Activated CD8-positive, alpha-beta memory T cell treated with anti-CD3 and anti-CD28 coated beads, Interleukin-2, amount 50 U/mL, for 24 hours (primary cell): ENCODE measurements around the gene SURF6.
"Not testable (repeated sequence)": the region's sequence is repeated elsewhere in the genome, so short reads cannot be mapped to it uniquely, and the experiment has no call there.

Source experiments
- DNase-seq: peaks from one replicate; pipeline ENCODE4 v3.0.0-alpha.2; 2020; ENCODE audit errors: extremely low read depth

SURF6 gene

DNA sequence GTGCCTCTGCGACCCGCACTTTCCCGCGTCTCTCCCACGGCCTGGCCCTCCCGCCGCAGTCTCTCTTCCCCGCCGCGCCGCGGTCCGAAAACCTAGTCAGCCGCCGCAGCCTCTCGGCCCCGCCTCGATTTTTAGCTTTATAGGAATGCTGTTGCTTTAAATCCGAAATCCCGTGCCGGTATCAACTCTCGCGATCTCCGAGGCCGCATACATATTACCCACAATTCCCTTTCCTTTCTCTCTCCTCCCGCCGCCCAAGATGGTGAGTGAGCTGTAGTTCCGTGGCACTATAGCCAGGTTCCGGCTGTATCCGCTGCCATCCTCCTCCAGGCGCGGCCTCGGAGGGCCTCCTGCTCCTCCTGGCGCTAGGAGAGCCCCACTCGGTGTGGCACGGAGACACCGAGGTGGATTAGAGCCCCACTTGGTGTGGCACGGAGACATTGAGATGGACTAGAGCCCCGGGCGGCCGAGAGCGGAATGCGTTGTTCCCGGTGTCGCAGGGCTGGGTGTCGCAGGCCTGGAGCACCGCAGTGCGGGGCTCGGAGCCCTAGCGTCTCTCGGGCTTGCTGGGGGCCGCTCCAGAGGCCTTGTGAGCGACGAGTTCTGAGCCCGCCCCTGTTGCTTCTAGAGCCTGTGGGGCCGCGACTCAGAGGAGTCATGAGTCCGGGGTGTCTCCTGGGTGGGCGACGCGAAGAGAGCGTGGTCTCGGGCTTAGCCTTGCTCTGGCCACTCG, 12.2 kb upstream of the SURF6 start, which contains the start of the genes MED22 and RPL7A:
MED22 (minus strand) TSS at position 147 of the 733 bp plus-strand sequence. CDS start 1,469 bp downstream, outside the sequence.
RPL7A (plus strand) TSS at position 234 of the 733 bp plus-strand sequence; CDS start at position 260, 26 bp downstream.
- DNase-seq: peak; percentile 88

DNA sequence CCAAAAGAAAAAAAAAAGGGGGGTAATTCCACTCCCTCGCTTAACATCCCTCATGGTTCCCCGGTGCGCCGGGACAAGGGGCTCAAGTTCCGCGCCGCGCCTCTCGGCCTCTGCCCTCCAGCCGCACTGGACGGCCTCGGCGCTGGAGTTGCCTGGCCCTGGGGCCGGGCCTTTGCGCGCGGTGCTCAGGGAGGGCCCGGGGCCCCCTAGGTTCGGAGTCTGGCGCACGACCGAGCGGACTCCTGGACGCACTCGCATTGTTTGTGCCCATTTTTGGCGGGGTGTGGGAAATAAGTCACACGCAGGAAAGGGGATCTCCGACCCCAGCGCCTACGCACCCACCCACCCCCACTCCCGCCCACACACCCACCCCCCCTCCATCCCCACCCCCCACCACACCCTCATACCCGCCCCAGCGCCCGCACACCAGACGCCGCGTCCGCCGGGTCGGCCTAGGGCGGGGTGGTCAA, 11.6 kb upstream of the SURF6 start:
- no peak for DNase-seq

DNA sequence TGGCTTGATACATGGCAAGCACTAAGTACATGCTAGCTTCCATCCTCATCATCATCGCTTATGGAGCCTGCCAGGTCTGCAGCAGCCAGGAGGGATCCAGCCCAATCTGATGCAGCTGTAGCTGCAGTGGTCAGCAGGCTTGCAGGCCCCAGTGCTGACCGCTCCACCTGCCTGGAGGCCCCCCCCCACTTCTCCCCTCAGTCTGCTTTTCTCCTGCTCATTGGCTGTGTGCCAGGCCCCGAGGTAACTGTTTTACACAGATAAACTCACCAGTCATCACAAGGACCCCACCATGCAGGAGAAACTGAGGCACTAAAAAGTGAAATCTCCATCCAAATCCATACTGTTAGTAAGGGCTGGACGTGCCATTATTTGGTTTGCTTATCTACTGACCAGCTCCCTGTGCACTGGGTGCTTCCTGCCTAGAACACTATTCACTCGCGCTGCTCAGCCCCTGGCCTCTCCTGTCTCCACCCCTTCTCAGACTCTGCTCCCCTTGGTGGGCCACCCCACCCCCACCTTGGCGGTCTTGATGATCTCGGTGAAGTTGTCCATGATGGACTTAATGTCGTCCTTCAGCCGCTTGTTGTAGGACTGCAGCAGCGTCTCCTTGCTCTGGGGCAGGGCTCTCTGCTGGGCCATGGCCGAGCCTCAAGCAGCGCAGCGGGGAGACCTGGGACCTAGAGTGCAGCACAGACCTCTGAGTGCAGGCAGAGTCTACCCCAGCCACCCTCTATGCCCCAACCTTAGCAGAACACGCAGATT, 10.2 kb upstream of the SURF6 start:
- DNase-seq: no peak

DNA sequence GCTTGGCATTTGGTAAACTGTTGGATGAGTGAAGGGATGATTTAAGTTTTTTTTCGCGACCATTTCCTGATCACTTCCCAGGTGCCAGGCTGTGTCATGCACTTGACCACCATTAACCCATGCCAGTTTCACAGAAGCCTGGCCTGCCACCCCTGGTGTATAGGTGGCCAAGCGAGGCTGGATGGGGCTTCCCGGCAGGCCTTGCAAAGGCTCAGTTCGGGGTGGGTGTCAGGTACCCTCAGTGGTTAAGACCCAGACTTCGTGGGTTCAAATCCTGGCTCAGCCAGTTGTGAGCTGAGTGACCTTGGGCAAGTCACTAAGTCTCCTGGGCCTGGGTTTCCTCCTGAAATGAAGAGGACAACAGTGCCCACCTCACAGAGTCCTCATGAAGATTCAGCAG, 9.6 kb upstream of the SURF6 start:
- DNase-seq: no peak

DNA sequence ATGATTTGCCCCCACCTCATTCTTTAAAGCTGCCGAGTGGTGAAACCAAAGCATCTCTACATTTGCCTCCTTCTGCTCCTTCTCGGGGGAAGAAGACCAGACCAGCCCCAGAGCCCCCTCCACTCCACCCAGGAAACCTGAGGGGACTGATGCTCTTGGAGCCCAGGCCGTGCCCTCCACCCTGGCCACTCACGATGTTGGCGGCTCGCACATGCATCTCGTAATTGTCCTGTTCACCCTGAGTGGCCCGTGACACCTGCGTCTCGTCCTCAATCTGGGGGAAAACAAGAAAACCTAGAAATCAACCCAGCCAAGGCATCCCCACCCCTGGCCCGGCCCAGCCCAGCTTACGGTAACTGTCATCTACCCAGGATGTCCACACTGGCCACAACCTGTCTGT, 9.0 kb upstream of the SURF6 start:
- no peak for DNase-seq

DNA sequence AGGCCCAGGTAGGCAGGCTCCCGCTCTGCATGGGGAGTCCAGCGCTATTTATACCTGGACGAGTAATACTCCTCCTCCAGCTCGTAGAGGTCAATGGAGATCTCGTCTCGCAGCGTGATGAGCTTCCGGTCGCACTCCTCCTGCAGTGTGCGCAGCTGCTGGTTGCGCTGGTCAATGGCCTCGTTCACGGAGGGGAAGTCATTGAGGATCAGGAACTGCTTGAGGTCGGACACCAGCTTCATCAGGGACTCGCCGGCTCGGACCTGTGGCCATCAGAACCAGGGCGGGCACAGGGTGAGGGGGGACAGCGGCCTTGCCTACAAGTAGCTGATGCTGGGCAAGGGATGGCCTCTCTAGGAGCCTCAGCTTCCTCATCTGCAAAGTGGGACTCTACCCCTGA, 8.1 kb upstream of the SURF6 start:
- DNase-seq: no peak

DNA sequence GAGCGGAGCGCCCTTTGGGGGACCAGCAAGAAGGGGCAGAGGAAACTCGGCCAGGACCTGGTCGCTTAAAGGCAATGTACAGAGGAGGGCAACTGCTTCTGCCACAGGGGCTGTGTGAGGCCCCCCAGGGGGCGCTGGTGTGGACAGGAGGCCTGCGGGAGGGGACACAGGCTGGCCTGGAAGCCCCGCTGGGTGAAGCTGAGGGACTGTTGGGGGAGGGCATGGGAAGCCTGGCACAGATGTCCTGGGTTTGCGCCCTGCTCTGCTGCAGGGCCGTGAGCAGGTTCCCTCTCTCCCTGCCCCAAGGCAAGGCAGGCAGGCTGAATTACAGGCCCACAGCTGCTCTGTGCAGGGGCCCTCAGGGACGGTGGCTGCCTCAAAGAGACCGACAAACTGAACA, 6.6 kb upstream of the SURF6 start:
- DNase-seq: no peak

DNA sequence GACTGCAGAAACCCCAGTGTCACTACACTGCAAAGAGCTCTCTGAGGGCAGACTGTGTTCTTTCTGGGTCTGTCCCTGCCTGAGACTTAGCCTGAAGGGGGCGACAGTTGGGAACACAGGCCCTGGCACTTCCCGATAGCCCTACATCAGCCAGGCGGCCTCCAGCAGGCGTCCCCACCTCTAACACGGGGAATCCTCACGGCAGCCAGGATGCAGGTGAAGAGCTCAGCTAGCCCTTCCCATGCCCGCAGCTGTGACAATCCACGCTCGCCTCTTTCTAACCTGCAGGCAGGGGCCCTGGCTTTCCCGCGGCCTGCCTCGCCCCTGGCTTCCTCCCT, 6.0 kb upstream of the SURF6 start:
- no peak for DNase-seq

DNA sequence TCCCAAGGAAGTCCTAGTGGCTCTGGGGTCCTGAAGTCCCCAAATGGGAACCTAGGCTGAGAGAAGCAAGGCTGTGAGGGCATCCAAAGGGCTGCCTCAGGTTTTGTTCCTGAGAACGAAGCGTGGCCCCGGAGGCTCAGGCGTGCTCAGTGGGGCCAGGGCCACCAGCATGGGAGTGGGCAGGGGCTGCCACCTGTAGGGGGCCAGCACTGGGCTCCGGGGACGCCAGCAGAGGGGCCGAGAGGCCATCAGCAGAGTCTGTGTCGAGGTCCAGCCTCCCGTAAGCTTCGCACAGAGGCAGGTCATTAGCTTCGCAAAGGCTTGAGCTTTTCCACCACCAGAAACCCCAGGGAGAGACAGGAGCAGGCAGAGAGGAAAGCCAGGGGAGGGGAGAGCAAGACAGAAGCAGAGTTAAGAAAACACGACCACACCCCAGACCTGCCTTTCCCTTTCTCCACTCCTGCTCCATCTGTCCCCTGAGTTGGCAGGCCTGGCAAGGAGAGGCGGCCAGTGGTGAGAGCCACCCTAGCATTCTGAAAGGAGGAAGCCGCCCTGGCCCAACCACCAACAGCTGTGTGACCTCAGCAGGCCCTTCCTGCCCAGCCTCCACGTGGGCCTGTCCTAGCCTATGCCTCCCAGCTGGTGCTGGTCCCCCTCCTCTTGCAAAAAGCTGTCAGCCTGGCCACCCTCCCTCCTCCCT, 5.5 kb upstream of the SURF6 start:
- DNase-seq: no peak

DNA sequence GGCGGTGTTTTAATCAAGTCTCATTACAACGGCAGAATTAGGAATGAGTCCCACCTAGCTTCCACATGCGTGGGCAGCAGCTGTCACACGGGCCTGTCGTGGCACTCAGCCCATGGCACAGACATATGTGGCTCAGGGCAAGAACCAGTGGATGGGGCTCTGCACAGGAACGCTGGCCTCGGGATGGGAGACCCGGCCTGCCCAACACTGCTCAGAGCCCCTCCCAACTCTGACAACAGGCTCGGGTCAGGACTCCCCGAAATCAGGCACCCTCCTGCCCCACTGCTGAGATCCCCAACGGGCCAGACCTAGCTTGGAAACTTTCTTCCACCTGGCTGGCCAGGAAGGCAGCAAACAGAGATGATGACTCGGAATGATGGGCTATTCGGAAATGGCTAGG, 4.9 kb upstream of the SURF6 start:
- no peak for DNase-seq

DNA sequence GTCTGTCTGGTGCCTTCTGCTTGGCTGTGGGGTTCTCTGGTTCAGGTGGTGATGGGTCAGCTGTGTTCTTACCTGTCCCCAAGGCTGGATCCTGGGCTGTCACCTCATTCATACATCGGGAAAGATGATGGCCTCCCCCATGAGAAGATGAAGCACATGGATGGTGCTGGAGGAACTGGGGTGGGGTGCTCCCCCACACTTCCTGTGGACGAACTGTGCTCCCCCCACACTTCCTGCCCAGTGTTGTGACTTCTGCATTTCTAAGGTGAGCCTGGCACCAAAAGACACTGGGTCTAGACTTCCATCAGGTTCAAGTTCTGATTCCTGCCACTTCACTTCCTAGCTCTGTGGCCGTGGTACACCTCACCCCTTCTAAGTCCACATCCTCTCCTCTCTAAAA, 4.3 kb upstream of the SURF6 start:
- DNase-seq: no peak

DNA sequence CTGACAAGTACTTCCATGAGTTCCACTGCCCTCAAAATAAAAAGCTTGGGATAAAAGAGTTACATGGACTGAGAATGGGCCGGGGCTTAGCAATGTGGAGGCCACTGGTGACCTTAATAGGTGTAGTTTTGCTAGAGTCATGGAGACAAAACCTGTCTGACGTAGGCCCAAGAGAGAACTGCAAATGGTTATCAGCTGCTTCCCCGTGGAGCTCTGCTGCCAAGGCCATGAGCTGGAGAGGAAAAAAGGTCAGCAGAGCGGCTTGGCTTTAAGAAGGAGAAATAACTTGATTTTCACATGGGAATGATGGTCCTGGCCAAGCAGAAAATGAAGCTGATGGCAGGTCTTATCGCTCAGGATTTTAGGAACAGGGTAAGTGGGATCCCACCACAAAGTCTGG, 3.7 kb upstream of the SURF6 start:
- DNase-seq: no peak

DNA sequence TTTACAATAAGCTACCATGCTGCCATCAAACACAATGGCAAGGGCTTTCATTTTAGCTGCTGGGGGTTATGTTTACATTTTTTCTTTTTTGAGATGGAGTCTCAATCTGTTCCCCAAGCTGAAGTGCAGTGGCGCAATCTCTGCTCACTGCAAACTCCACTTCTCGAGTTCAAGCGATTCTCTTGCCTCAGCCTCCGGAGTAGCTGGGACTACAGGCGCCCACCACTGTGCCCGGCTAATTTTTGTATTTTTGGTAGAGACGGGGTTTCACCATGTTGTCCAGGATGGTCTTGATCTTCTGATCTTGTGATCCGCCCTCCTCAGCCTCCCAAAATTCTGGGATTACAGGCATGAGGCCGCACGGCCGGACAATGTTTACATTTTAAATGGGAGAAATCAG, 1.1 kb downstream of the SURF6 start:
- not testable (repeated sequence) for DNase-seq

DNA sequence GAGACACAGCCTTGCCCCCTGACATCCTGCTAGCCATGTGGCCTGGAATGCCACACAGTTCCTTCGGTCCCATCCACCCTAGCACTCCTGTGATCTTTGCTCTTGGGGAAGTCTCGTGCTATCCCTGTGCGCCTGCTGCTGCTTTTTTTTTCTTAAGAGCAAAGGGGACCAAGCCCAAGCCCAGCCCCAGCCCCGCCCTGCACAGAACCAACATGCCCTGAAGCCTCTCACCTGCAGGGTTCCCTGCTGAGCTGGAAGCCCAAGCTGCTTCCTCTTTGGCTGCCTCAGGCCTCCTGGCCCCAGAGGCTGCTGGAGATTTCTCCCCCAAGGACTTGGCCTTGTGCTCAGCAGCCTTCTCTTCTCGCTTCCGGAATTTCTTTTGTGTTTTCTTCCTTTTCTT, 1.8 kb downstream of the SURF6 start:
- no peak for DNase-seq

DNA sequence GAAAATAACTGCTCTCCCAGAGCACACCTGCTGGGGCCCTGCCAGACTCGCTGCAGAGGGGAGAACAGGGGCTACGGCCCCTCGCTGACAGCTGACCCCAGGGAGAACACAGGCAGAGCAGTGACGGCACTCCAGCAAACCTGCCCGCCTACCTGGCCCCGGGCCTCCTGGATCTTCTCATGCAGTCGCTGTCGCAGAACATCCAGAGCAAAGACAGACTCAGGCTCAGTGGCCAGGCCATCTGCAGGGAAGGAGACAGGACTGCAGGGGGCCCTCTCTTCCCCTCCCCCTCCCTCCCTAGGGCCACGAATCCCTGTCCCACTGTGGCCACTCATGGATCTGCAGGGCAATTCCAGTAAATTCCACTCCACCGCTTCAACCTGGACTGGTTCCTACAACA, 2.4 kb downstream of the SURF6 start:
- DNase-seq: no peak

DNA sequence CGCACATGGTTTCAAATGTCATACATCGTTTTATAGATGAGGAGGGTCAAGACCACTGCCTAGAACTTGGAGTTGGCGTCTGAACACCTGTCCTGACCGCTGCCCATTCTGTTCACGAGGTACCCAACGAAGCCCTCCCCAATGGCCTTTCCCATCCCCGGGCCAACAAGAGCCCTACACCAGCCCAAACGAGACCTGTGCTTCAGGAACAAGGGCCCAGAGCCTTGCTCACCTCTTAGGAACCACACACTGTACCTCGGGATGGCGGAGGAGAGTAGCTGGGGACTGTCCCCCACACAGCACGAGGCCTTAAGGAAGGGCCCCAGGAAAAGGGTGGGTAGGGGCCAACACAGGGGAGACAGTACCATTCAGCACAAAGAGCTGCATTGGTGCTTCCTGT, 3.0 kb downstream of the SURF6 start:
- DNase-seq: no peak

DNA sequence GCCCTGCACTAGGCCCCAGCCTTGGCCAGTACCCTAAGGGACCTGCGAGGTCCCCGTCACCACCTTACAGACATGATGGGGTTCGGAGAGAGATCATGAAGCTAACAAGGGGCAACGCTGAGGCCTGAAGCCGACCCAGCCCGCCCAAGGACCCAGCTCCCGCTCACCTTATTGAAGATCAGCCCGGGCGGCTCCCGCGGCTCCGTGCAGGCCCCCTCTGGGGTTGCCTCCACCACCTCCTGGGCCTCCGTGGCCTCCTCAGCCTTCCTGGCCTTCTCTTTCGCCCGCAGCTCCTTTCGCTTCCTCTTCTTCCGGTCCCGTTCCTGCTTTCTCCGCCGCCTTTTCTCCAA, 3.6 kb downstream of the SURF6 start:
- DNase-seq: no peak

DNA sequence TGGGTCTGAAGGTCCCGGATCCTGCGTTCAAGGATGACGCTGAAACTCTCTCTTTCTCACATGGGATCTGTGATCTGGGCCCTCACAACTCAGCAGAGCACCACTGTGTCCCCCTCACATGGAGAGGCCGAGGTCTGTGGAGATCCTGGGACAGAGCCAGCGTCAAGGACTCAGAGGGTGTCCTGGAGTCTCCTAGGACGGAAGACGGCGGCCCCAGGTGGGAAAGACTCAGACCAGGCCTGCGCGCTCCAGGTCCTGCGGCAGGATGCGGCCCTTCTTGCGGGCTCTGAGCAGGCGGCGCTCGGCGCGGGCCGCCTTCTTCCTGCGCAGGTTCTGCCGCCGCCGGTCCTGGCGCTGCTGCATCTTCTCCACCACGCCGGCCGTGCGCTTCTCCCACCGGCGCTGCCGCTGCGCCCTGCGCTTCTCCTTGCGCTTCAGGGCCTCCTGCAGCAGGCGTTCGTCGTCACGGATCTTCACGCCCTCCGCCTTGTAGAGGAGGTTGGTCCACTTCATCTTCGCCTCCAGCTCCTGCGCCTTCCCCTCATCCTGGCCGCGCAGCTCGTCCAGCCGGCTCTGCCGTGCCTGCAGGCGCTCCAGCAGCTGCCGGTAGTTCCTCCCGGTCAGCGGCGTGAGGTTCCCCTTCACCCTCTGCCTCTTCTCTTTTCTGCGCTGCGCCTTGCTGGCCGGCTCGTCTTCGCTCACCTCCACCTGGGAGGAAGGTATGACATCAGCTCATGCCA, 4.2 kb downstream of the SURF6 start:
- DNase-seq: no peak

DNA sequence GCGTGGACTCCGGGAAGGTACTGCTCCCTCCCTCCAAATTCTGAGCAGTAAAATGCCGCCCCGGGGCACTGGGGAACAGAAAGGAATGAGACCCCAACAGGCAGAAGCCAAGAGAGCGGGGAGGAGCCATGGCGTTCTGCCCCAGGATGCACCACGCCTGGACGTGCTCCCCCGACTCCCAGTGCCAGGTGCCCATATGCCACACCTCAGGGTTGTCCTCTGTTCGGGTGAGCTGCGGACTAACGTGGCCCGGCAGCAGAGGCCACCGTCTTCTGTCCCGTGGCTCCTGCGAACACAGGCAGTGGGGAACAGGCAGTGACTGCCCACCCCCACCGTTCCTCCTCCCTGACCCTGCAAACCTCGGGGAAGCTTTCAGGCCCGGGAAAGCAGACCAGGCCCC, 4.8 kb downstream of the SURF6 start:
- DNase-seq: no peak

DNA sequence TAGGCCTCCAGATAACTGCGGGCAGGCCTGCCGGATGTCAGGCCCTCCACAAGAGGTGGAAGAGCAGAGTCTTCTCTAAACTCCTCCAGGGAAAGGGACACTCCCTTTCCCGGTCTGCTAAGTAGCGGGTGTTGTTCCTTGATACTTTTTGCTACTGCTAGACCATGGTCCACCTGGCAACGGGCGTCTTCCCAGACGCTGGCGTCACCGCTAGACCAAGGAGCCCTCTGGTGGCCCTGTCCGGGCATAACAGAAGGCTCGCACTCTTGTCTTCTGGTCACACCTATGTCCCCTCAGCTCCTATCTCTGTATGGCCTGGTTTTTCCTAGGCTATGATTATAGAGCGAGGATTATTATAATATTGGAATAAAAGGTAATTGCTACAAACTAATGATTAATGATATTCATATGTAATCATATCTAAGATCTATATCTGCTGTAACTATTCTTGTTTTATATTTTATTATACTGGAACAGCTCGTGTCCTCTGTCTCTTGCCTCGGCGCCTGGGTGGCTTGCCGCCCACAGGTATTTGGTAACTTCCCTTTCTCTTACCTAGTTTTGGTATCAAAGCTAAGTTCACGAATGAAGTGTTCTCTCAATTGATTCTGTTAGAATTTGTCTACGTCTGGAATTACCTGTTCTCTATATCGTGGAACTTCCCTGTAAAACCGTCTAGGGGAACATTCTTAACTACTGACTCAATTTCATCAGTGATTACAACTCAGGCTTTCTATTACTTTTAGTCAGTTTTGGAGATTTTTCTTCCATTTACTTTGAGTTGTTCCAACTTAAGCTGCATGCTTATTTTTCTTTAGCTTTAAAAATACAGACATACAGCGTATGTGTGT, 6.5 kb downstream of the SURF6 start:
- not testable (repeated sequence) for DNase-seq

DNA sequence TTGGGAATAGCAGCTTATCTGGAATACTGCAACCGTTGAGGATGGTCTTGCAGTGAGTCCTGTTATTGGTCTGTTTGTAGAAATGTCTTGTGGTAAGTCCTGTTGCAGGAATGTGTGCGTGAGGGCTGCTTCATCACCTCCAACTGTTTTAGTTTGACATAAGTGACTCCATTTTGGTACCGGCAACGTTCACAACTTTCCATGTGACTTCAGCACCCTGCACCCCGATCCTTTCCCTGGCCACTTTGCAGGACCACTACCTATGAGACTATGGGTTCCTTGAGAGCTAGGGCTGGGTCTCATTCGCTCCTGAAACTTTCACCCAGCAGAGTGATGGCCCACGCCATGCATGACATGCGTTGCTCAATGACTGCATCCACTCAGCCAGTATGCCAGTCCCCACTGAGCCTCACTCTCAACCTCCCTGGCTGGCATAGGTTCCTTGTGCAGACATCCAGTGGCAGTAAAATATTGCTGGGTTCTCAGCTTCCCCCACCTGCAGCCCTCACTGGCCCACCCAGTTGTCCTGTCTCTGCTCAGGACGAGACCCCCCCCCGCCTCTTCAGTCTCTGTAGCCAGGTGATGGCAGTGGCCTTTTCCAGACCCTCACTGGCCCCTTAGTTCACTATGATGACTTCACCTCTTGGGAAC, 8.0 kb downstream of the SURF6 start:
- no peak for DNase-seq
